HG03159 (cell line): ENCODE results near the gene BGN.
A peak's percentile ranks its signal among the peaks of the same experiment; 100 is the strongest.

Experiments
- ATAC-seq: cut with Tn5 transposase; IDR thresholded peaks from one replicate; pipeline ENCODE4 v1.9.1; 2021; ENCODE audit warnings: mild to moderate bottlenecking, moderate library complexity; ENCODE audit not compliant: unreplicated experiment

BGN gene

GRCh38 chrX:153502131-153502530, 7.4 kb downstream of the BGN start:
- no peak for ATAC-seq

GRCh38 chrX:153502796-153503195, 8.0 kb downstream of the BGN start:
- ATAC-seq: no peak

- no peak for ATAC-seq
These were observed 9.8 kb downstream of the BGN start for GRCh38 chrX:153504445-153505016.

- no peak for ATAC-seq
These were observed 10.6 kb downstream of the BGN start for GRCh38 chrX:153505361-153505760.

- ATAC-seq: peak; percentile 91
These were observed 12.9 kb downstream of the BGN start for GRCh38 chrX:153507484-153508178.

- no peak for ATAC-seq
These were observed 14.8 kb downstream of the BGN start for GRCh38 chrX:153509592-153509991.

- ATAC-seq: no peak
These were observed 15.6 kb downstream of the BGN start for GRCh38 chrX:153510383-153510782.

- no peak for ATAC-seq
These were observed 17.2 kb downstream of the BGN start for GRCh38 chrX:153511784-153512500.

- ATAC-seq: no peak
These were observed 17.7 kb downstream of the BGN start for GRCh38 chrX:153512501-153512893.

- ATAC-seq: no peak
These were observed 18.5 kb downstream of the BGN start for GRCh38 chrX:153513265-153513664.

- ATAC-seq: no peak
These were observed 19.5 kb downstream of the BGN start for GRCh38 chrX:153514259-153514658.

- ATAC-seq: no peak
These were observed 20.7 kb downstream of the BGN start for GRCh38 chrX:153515435-153515834.

- ATAC-seq: no peak
These were observed 21.3 kb downstream of the BGN start for GRCh38 chrX:153516073-153516472.

GRCh38 chrX:153517423-153517822, 22.6 kb downstream of the BGN start, which contains the start of gene ATP2B3:
ATP2B3 (plus strand) TSS chrX:153517642; CDS start chrX:153536248, 18,606 bp downstream.
- ATAC-seq: no peak

- ATAC-seq: no peak
These were observed 23.4 kb downstream of the BGN start for GRCh38 chrX:153517946-153518834.

- no peak for ATAC-seq
These were observed 24.9 kb downstream of the BGN start for GRCh38 chrX:153519569-153520286.

GRCh38 chrX:153520287-153520917, 25.6 kb downstream of the BGN start:
- ATAC-seq: no peak

GRCh38 chrX:153521034-153521433, 26.3 kb downstream of the BGN start:
- ATAC-seq: no peak

- no peak for ATAC-seq
These were observed 27.5 kb downstream of the BGN start for GRCh38 chrX:153522259-153522658.

GRCh38 chrX:153523269-153523668, 28.5 kb downstream of the BGN start:
- no peak for ATAC-seq
